ENCODE measurements around the gene CLDN5. TPM values are rescaled to one million over a fixed set of nuclear protein-coding genes. Genes with fewer than 3 reads are reported as not detected.
"Not testable (repeated sequence)": the region's sequence is repeated elsewhere in the genome, so short reads cannot be mapped to it uniquely, and the experiment has no call there.

Gene CLDN5
- total RNA-seq, 1 experiment from 2014 or later, result not detected

GRCh38 chr22:19548964-19549363 lies 24.8 kb upstream of the CLDN5 start:
- intact Hi-C loops (cut with micrococcal nuclease; ENCODE audit: unreplicated experiment), result no loop called here
- POLR2A ChIA-PET, result no interaction called here

GRCh38 chr22:19548427-19548826 lies 24.2 kb upstream of the CLDN5 start:
- H3K4me1 Mint-ChIP-seq (ENCODE audit: low read depth, unreplicated experiment); CTCF ChIA-PET; H3K9me3 ChIP-seq; H3K36me3 ChIP-seq (ENCODE audit: control insufficient read depth, insufficient read depth, low read length); H3K36me3 Mint-ChIP-seq (ENCODE audit: insufficient read depth, unreplicated experiment); H3K4me3 ChIP-seq (ENCODE audit: low read depth, low read length); H3K9me3 Mint-ChIP-seq (ENCODE audit: unreplicated experiment); DNase-seq; H3K27ac Mint-ChIP-seq (ENCODE audit: unreplicated experiment); intact Hi-C loops (cut with micrococcal nuclease; ENCODE audit: unreplicated experiment); BruUV-seq (replicated peaks); POLR2A ChIA-PET; H3K27me3 ChIP-seq (replicated peaks; ENCODE audit: control insufficient read depth, insufficient read depth, low read length); H3K4me1 ChIP-seq; H3K4me3 Mint-ChIP-seq (ENCODE audit: unreplicated experiment); H3K27me3 Mint-ChIP-seq (ENCODE audit: insufficient read depth, unreplicated experiment): not testable (repeated sequence)

More at GRCh38 chr22:19548964-19549363, 24.8 kb upstream of the CLDN5 start:
- CTCF ChIA-PET, result no interaction called here
- no peaks in the 10 kb centered on the region for H3K27me3 Mint-ChIP-seq (ENCODE audit: insufficient read depth, unreplicated experiment)
- BruUV-seq (replicated peaks), result no TSS peak
- DNase-seq, result no peak
- H3K27me3 ChIP-seq (replicated peaks; ENCODE audit: control insufficient read depth, insufficient read depth, low read length), result no peaks in the 10 kb centered on the region
- no peaks in the 10 kb centered on the region for H3K36me3 ChIP-seq (ENCODE audit: control insufficient read depth, insufficient read depth, low read length)
- no peaks in the 10 kb centered on the region for H3K4me1 Mint-ChIP-seq (ENCODE audit: low read depth, unreplicated experiment)
- H3K4me1 ChIP-seq, result no peaks in the 10 kb centered on the region
- H3K4me3 Mint-ChIP-seq (ENCODE audit: unreplicated experiment), result no peak overlapping the region
- 0 out of 2 replicates have a peak, but pooled peaks cover 4% of the 10 kb centered on the region for H3K9me3 ChIP-seq
- TF ChIP-seq CTCF (IDR thresholded peaks at IDR 0.05; ENCODE audit: insufficient read depth in 1 of 2, low read depth in 1 of 2, low read length in 1 of 2, severe bottlenecking in 1 of 2, unreplicated experiment in 1 of 2), result no peak
- H3K9me3 Mint-ChIP-seq (ENCODE audit: unreplicated experiment), result no peaks in the 10 kb centered on the region
- H3K36me3 Mint-ChIP-seq (ENCODE audit: insufficient read depth, unreplicated experiment), result peaks cover 6% of the 10 kb centered on the region
- H3K27ac Mint-ChIP-seq (ENCODE audit: unreplicated experiment), result no peak overlapping the region
- no peak overlapping the region for H3K4me3 ChIP-seq (ENCODE audit: low read depth, low read length)

- Mint-ChIP-seq H3K27me3 (ENCODE audit: insufficient read depth, unreplicated experiment) (peaks cover 4% of the 10 kb centered on the region), H3K4me3 (ENCODE audit: unreplicated experiment) (no peak overlapping the region), H3K27ac (ENCODE audit: unreplicated experiment) (no peak overlapping the region), H3K4me1 (ENCODE audit: low read depth, unreplicated experiment) (no peaks in the 10 kb centered on the region), H3K9me3 (ENCODE audit: unreplicated experiment) (no peaks in the 10 kb centered on the region), H3K36me3 (ENCODE audit: insufficient read depth, unreplicated experiment) (peaks cover 6% of the 10 kb centered on the region)
- intact Hi-C loops (cut with micrococcal nuclease; ENCODE audit: unreplicated experiment), result no loop called here
- no TSS peak for BruUV-seq (replicated peaks)
- Histone ChIP-seq H3K36me3 (ENCODE audit: control insufficient read depth, insufficient read depth, low read length) (no peaks in the 10 kb centered on the region), H3K4me3 (ENCODE audit: low read depth, low read length) (no peak overlapping the region), H3K27me3 (replicated peaks; ENCODE audit: control insufficient read depth, insufficient read depth, low read length) (no peaks in the 10 kb centered on the region), H3K9me3 (0 out of 2 replicates have a peak, but pooled peaks cover 3% of the 10 kb centered on the region), H3K4me1 (no peaks in the 10 kb centered on the region)
- DNase-seq, result no peak
- ChIA-PET CTCF (no interaction called here), POLR2A (no interaction called here)
- TF ChIP-seq CTCF (IDR thresholded peaks at IDR 0.05; ENCODE audit: insufficient read depth in 1 of 2, low read depth in 1 of 2, low read length in 1 of 2, severe bottlenecking in 1 of 2, unreplicated experiment in 1 of 2), result no peak
These were observed 23.4 kb upstream of the CLDN5 start for GRCh38 chr22:19547620-19548019.

- Histone ChIP-seq H3K4me3 (ENCODE audit: low read depth, low read length) (no peak overlapping the region), H3K4me1 (no peaks in the 10 kb centered on the region), H3K36me3 (ENCODE audit: control insufficient read depth, insufficient read depth, low read length) (no peaks in the 10 kb centered on the region), H3K9me3 (no peaks in the 10 kb centered on the region), H3K27me3 (replicated peaks; ENCODE audit: control insufficient read depth, insufficient read depth, low read length) (no peaks in the 10 kb centered on the region)
- DNase-seq, result no peak
- CTCF ChIA-PET, result no interaction called here
- no peak overlapping the region for H3K27ac Mint-ChIP-seq (ENCODE audit: unreplicated experiment)
- H3K9me3 Mint-ChIP-seq (ENCODE audit: unreplicated experiment), result no peaks in the 10 kb centered on the region
- H3K36me3 Mint-ChIP-seq (ENCODE audit: insufficient read depth, unreplicated experiment), result peaks cover 6% of the 10 kb centered on the region
- POLR2A ChIA-PET, result no interaction called here
- H3K4me1 Mint-ChIP-seq (ENCODE audit: low read depth, unreplicated experiment), result no peaks in the 10 kb centered on the region
- TF ChIP-seq CTCF (IDR thresholded peaks at IDR 0.05; ENCODE audit: insufficient read depth in 1 of 2, low read depth in 1 of 2, low read length in 1 of 2, severe bottlenecking in 1 of 2, unreplicated experiment in 1 of 2), result no peak
- H3K27me3 Mint-ChIP-seq (ENCODE audit: insufficient read depth, unreplicated experiment), result peaks cover 4% of the 10 kb centered on the region
- no peak overlapping the region for H3K4me3 Mint-ChIP-seq (ENCODE audit: unreplicated experiment)
- intact Hi-C loops (cut with micrococcal nuclease; ENCODE audit: unreplicated experiment), result no loop called here
- BruUV-seq (replicated peaks), result no TSS peak
These were observed 22.5 kb upstream of the CLDN5 start for GRCh38 chr22:19546680-19547079.

All from Caco-2 (cell line).